ENCODE data around the gene CHN2.

DNA sequence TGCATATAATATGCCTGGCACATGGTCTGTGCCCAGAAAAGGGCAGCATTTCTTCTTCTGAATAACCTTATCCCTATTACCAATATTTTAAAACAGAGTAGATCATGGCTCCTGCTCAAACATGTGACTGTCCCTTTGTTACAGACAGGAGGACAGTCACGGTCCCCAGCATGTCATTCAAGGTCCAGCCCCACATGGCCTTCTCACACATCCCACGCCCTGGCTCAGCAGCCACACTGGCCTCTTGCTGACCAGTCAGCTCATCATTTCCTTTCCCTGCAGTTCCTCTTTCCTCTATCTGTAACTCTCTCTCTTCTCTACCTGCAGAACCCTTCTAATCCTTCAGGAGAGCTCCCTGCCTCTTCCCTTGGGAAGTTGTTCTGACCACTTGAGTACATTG is 167.8 kb downstream of the CHN2 start:
- TF ChIP-seq POLR2AphosphoS5 (IDR thresholded peaks at IDR 0.05; ENCODE audit: low read depth, low read length): no peak
- TF ChIP-seq, protein P1, sequence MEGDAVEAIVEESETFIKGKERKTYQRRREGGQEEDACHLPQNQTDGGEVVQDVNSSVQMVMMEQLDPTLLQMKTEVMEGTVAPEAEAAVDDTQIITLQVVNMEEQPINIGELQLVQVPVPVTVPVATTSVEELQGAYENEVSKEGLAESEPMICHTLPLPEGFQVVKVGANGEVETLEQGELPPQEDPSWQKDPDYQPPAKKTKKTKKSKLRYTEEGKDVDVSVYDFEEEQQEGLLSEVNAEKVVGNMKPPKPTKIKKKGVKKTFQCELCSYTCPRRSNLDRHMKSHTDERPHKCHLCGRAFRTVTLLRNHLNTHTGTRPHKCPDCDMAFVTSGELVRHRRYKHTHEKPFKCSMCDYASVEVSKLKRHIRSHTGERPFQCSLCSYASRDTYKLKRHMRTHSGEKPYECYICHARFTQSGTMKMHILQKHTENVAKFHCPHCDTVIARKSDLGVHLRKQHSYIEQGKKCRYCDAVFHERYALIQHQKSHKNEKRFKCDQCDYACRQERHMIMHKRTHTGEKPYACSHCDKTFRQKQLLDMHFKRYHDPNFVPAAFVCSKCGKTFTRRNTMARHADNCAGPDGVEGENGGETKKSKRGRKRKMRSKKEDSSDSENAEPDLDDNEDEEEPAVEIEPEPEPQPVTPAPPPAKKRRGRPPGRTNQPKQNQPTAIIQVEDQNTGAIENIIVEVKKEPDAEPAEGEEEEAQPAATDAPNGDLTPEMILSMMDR (IDR thresholded peaks at IDR 0.05): no peak
- TF ChIP-seq, protein P2, sequence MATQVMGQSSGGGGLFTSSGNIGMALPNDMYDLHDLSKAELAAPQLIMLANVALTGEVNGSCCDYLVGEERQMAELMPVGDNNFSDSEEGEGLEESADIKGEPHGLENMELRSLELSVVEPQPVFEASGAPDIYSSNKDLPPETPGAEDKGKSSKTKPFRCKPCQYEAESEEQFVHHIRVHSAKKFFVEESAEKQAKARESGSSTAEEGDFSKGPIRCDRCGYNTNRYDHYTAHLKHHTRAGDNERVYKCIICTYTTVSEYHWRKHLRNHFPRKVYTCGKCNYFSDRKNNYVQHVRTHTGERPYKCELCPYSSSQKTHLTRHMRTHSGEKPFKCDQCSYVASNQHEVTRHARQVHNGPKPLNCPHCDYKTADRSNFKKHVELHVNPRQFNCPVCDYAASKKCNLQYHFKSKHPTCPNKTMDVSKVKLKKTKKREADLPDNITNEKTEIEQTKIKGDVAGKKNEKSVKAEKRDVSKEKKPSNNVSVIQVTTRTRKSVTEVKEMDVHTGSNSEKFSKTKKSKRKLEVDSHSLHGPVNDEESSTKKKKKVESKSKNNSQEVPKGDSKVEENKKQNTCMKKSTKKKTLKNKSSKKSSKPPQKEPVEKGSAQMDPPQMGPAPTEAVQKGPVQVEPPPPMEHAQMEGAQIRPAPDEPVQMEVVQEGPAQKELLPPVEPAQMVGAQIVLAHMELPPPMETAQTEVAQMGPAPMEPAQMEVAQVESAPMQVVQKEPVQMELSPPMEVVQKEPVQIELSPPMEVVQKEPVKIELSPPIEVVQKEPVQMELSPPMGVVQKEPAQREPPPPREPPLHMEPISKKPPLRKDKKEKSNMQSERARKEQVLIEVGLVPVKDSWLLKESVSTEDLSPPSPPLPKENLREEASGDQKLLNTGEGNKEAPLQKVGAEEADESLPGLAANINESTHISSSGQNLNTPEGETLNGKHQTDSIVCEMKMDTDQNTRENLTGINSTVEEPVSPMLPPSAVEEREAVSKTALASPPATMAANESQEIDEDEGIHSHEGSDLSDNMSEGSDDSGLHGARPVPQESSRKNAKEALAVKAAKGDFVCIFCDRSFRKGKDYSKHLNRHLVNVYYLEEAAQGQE (IDR thresholded peaks at IDR 0.05; ENCODE audit: low read depth, low read length): no peak
- TF ChIP-seq, protein P3, sequence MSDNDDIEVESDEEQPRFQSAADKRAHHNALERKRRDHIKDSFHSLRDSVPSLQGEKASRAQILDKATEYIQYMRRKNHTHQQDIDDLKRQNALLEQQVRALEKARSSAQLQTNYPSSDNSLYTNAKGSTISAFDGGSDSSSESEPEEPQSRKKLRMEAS (IDR thresholded peaks at IDR 0.05; ENCODE audit: low read depth): no peak
- no peak for TF ChIP-seq TAF1 (IDR thresholded peaks at IDR 0.05; ENCODE audit: borderline replicate concordance, low read depth, low read length)
- no peak for TF ChIP-seq JUND (IDR thresholded peaks at IDR 0.05)
- no peak for TF ChIP-seq CHD2 (IDR thresholded peaks at IDR 0.05; ENCODE audit: low read length, partially characterized antibody)
- no peak for TF ChIP-seq EP300 (IDR thresholded peaks at IDR 0.05; ENCODE audit: borderline replicate concordance in 1 of 2, low read depth in 1 of 2, low read length in 1 of 2)
